Measurements from ENCODE around the gene LPA. TPM values are rescaled to one million over a fixed set of nuclear protein-coding genes. Genes with fewer than 3 reads are reported as not detected.

Gene LPA
- total RNA-seq, 1 donor from 2014 or later = 3.2 TPM

GRCh38 chr6:160667639-160668481 lies 3.8 kb upstream of the LPA start:
- Mint-ChIP-seq H3K27me3 (peaks cover 2% of the 10 kb centered on the region), H3K4me1 (ENCODE audit: low read depth) (peaks cover 6% of the 10 kb centered on the region)
- DNase-seq (ENCODE audit: low spot score, unreplicated experiment) = peak; percentile 36

GRCh38 chr6:160662842-160663241 lies 1.2 kb downstream of the LPA start:
- Mint-ChIP-seq H3K4me3 (ENCODE audit: low read depth) (no peak overlapping the region), H3K4me1 (ENCODE audit: low read depth) (peaks cover 11% of the 10 kb centered on the region), H3K36me3 (ENCODE audit: insufficient read depth) (no peaks in the 10 kb centered on the region), H3K27ac (no peak overlapping the region), H3K27me3 (peaks cover 2% of the 10 kb centered on the region), H3K9me3 (ENCODE audit: low read depth) (peaks cover 5% of the 10 kb centered on the region)
- TF ChIP-seq, protein P1, sequence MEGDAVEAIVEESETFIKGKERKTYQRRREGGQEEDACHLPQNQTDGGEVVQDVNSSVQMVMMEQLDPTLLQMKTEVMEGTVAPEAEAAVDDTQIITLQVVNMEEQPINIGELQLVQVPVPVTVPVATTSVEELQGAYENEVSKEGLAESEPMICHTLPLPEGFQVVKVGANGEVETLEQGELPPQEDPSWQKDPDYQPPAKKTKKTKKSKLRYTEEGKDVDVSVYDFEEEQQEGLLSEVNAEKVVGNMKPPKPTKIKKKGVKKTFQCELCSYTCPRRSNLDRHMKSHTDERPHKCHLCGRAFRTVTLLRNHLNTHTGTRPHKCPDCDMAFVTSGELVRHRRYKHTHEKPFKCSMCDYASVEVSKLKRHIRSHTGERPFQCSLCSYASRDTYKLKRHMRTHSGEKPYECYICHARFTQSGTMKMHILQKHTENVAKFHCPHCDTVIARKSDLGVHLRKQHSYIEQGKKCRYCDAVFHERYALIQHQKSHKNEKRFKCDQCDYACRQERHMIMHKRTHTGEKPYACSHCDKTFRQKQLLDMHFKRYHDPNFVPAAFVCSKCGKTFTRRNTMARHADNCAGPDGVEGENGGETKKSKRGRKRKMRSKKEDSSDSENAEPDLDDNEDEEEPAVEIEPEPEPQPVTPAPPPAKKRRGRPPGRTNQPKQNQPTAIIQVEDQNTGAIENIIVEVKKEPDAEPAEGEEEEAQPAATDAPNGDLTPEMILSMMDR (IDR thresholded peaks at IDR 0.05; ENCODE audit: unreplicated experiment) = no peak
- no peak for DNase-seq (ENCODE audit: low spot score, unreplicated experiment)

More at GRCh38 chr6:160667639-160668481, 3.8 kb upstream of the LPA start:
- Mint-ChIP-seq H3K9me3 (ENCODE audit: low read depth) (peaks cover under 1% of the 10 kb centered on the region), H3K4me3 (ENCODE audit: low read depth) (no peak overlapping the region), H3K36me3 (ENCODE audit: insufficient read depth) (peaks cover 1% of the 10 kb centered on the region), H3K27ac (no peak overlapping the region)
- TF ChIP-seq, protein P1 (IDR thresholded peaks at IDR 0.05; ENCODE audit: unreplicated experiment) = peak; percentile 76

DNA sequence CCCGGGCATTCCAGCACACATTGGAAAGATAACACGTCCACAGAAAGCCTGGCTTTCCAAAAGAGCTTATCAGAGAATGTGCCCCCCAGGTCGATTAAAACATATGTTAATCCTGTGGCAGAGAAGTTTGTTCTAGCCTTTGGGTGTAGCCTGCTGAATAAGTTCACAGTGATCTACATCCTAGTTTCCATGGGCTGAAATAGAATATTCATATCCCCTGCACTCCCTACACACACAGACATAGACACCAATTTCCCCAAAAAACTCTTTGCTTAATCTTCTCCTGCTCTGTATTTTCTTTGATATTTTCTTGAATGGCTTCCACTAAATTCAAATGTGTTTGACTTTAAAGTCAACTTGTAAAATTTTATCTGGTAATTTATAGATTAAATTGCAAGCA lies 1.6 kb downstream of the LPA start:
- H3K27me3 Mint-ChIP-seq = peaks cover 2% of the 10 kb centered on the region
- H3K4me1 Mint-ChIP-seq (ENCODE audit: low read depth) = peaks cover 11% of the 10 kb centered on the region
- TF ChIP-seq, protein P1 (IDR thresholded peaks at IDR 0.05; ENCODE audit: unreplicated experiment) = no peak
- H3K27ac Mint-ChIP-seq = no peak overlapping the region
- H3K36me3 Mint-ChIP-seq (ENCODE audit: insufficient read depth) = peaks cover 2% of the 10 kb centered on the region
- H3K4me3 Mint-ChIP-seq (ENCODE audit: low read depth) = no peak overlapping the region
- H3K9me3 Mint-ChIP-seq (ENCODE audit: low read depth) = peaks cover 9% of the 10 kb centered on the region
- no peak for DNase-seq (ENCODE audit: low spot score, unreplicated experiment)

DNA sequence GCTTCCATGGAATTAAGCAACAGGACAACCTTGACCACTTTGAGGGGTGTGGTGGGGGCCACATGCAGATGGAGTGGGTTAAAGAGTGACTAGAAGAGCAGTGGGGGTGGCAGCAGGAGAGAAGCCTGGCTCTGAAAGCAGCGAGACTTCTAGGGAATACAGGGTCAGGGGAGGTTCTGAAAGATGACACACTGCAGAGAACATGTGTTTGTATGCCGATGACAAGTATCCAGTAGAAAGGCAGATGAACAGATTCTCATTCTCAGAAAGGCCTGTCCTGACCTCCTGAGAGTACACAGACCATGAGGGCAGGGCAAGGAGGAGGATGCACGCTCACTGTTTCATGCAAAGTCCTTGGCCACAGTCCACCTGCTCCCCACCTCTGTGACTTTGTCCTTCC lies 2.9 kb downstream of the LPA start:
- H3K36me3 Mint-ChIP-seq (ENCODE audit: insufficient read depth) = peaks cover 2% of the 10 kb centered on the region
- peaks cover 14% of the 10 kb centered on the region for H3K9me3 Mint-ChIP-seq (ENCODE audit: low read depth)
- peaks cover 2% of the 10 kb centered on the region for H3K27me3 Mint-ChIP-seq
- TF ChIP-seq, protein P1 (IDR thresholded peaks at IDR 0.05; ENCODE audit: unreplicated experiment) = no peak
- H3K4me3 Mint-ChIP-seq (ENCODE audit: low read depth) = no peak overlapping the region
- no peak for DNase-seq (ENCODE audit: low spot score, unreplicated experiment)
- no peak overlapping the region for H3K27ac Mint-ChIP-seq
- peaks cover 11% of the 10 kb centered on the region for H3K4me1 Mint-ChIP-seq (ENCODE audit: low read depth)

- DNase-seq (ENCODE audit: low spot score, unreplicated experiment) = no peak
- Mint-ChIP-seq H3K27me3 (no peaks in the 10 kb centered on the region), H3K27ac (no peak overlapping the region), H3K4me1 (ENCODE audit: low read depth) (peaks cover 11% of the 10 kb centered on the region), H3K9me3 (ENCODE audit: low read depth) (peaks cover 18% of the 10 kb centered on the region), H3K4me3 (ENCODE audit: low read depth) (no peak overlapping the region), H3K36me3 (ENCODE audit: insufficient read depth) (peaks cover 2% of the 10 kb centered on the region)
- TF ChIP-seq, protein P1 (IDR thresholded peaks at IDR 0.05; ENCODE audit: unreplicated experiment) = no peak
These were observed 4.5 kb downstream of the LPA start for GRCh38 chr6:160659562-160659961.

All from progenitor cell of endocrine pancreas (in vitro differentiated cells).